Heart left ventricle (tissue), 16 donors: Measurements from ENCODE around the gene PLEKHA7. TPM values are rescaled to one million over a fixed set of nuclear protein-coding genes. Genes with fewer than 3 reads are reported as not detected.

Experiments
- ATAC-seq, 4 donors: fragments of 200-7000 bp; cut with Tn5 transposase; one replicate each; pipeline ENCODE4 v1.9.1; 2020 to 2022; ENCODE audit warnings: moderate library complexity in 4 of 4, mild to moderate bottlenecking in 3 of 4, moderate number of reproducible peaks in 1 of 4
- DNase-seq, 5 donors: peaks; one replicate each; pipeline ENCODE4 v3.0.0-alpha.2; 2020
- H3K27ac ChIP-seq, 12 donors: fragments of 200-600 bp; sonication (generic) in 4 of 12; one replicate each; pipeline versions ENCODE4 v1.5.0 to v1.8.0; 2016 to 2022; ENCODE audit warnings: mild to moderate bottlenecking in 2 of 12
- H3K27me3 ChIP-seq, 9 donors: fragments of 200-600 bp; sonication (generic) in 2 of 9; one replicate each; pipeline versions ENCODE4 v1.5.1 to v1.8.0; 2016 to 2022; ENCODE audit warnings: mild to moderate bottlenecking in 3 of 9
- H3K36me3 ChIP-seq, 9 donors: fragments of 200-600 bp; sonication (generic) in 2 of 9; one replicate each; pipeline versions ENCODE4 v1.5.0 to v1.8.0; 2018 to 2022; ENCODE audit warnings: mild to moderate bottlenecking in 2 of 9
- H3K4me1 ChIP-seq, 12 donors: fragments of 200-600 bp; sonication (generic) in 4 of 12; one replicate each; pipeline versions ENCODE4 v1.5.0 to v1.8.0; 2016 to 2022; ENCODE audit warnings: mild to moderate bottlenecking in 3 of 12
- H3K4me3 ChIP-seq, 12 donors: fragments of 200-600 bp; sonication (generic) in 4 of 12; one replicate each; pipeline versions ENCODE4 v1.5.0 to v1.8.0; 2017 to 2022; ENCODE audit warnings: mild to moderate bottlenecking in 9 of 12, moderate library complexity in 4 of 12
- H3K9me3 ChIP-seq, 12 donors: fragments of 200-600 bp; sonication (generic) in 4 of 12; one replicate each; pipeline versions ENCODE4 v1.5.0 to v1.8.0; 2016 to 2022; ENCODE audit warnings: mild to moderate bottlenecking in 1 of 12
- CTCF ChIP-seq, 12 donors: fragments of 200-600 bp; sonication (generic) in 4 of 12; IDR thresholded peaks; one replicate each; pipeline versions ENCODE4 v1.5.0 to v1.8.0; 2018 to 2022; ENCODE audit warnings: antibody characterized with exemption in 12 of 12, mild to moderate bottlenecking in 5 of 12
- POLR2A ChIP-seq, 2 donors: fragments of 450-650 bp; IDR thresholded peaks; one replicate each; pipeline ENCODE4 v1.6.1; 2017; ENCODE audit warnings: antibody characterized with exemption in 2 of 2, mild to moderate bottlenecking in 2 of 2, moderate library complexity in 2 of 2
- WGBS, 4 donors: extraction: QIAGEN DNeasy Blood & Tissue Kit in 2 of 4; methylation state at CpG; one replicate each; pipeline versions ENCODE4 v1.1.5 to v1.1.7; 2013 to 2018; 5-methylcytosine and 5-hydroxymethylcytosine counted together
- intact Hi-C, 10 donors: fragments of 100-400 bp; cut with DNase I; formaldehyde crosslinking; loops; one replicate each; pipeline versions ENCODE4 v1.11.1 to v1.14.2; 2022
- polyA plus RNA-seq, 2 donors: library from polyadenylated mRNA; stranded (reverse); fragments of 200-250 nt; gene quantifications; one replicate each; pipeline ENCODE4 v1.2.3, GENCODE V29; 2013
- total RNA-seq, 9 donors: library from RNA; depleted of rRNA in 2 of 9; stranded (reverse); fragments of >200 nt in 2 of 9; fragmentation: NEBNext Ultra II Directional in 3 of 9; extraction: Animal tissue kit (Norgen Biotek cat#: 25700) in 3 of 9; gene quantifications; one replicate each; pipeline versions ENCODE4 v1.1.0 to v1.2.4, GENCODE V29; 2016 to 2023
- donor health status: ischemic (EF 13 %, LVEDD 7.1; RV severe dilation, severe dysfunction).
- donor health status: healthy with polysubstance abuse.
- donor health status: DM: no; HTN: yes; CAD: no.
- donor health status: DM: no; HTN: no; CAD: no.
- donor health status: ischemic (EF 25% LVEDD 6.9; RV normal size, moderate dysfunction).
- donor health status: ischemic (EF 25% LVEDD 5.7; RV mildly dilated, moderate dysfunction).
- donor health status: healthy.
- donor health status: DM: yes; HTN: yes; CAD: no.
- donor health status: ischemic (EF 35%, LVEDD 5.7; RV mildly dilated, moderate dysfunction).
- donor health status: nonischemic (EF 11% LVEDD 7.7; RV severe dilation, severe dysfunction).
- donor health status: DM: yes; HTN: yes; CAD: no.
- donor health status: PGD.
- donor health status: ischemic (EF 29% LVEDD 5.4; RV normal size, mild dysfunction).
- donor health status: nonischemic (EF 23%, LVEDD 6.1; RV moderate dilation, normal function).

The PLEKHA7 gene
- total and polyA plus RNA-seq, 11 donors: 13.1 to 57.5 (median 23.5) TPM

GRCh38 chr11:16774936-16775613 is 239.1 kb downstream of the PLEKHA7 start:
- H3K27ac ChIP-seq: no peak overlapping the region
- WGBS, 4 donors: 89 to 92% (median 91%) methylated on average over 11 of the region's 11 CpGs
- ATAC-seq: peak in 1 of 4 donors; percentile 25
- H3K4me3 ChIP-seq: no peak overlapping the region
- no peaks in the 10 kb centered on the region for H3K27me3 ChIP-seq
- no peak for DNase-seq
- no peak for TF ChIP-seq POLR2A (IDR thresholded peaks at IDR 0.05)
- no peak for TF ChIP-seq CTCF (IDR thresholded peaks at IDR 0.05)
- H3K9me3 ChIP-seq: no peaks in the 10 kb centered on the region
- H3K36me3 ChIP-seq: peaks cover 0 to 5% (median 0%) of the 10 kb centered on the region in 9 donors
- intact Hi-C loops: no loop called here
- peaks cover 0 to 14% (median 0%) of the 10 kb centered on the region in 12 donors for H3K4me1 ChIP-seq

GRCh38 chr11:16773981-16774935 is 240.0 kb downstream of the PLEKHA7 start:
- TF ChIP-seq CTCF (IDR thresholded peaks at IDR 0.05) (no peak), POLR2A (IDR thresholded peaks at IDR 0.05) (no peak)
- H3K27ac ChIP-seq: no peak overlapping the region
- peaks cover 0 to 10% (median 0%) of the 10 kb centered on the region in 12 donors for H3K4me1 ChIP-seq
- WGBS, 4 donors: 56 to 76% (median 67%) methylated on average over 8 to 9 of the region's 9 CpGs
- no peaks in the 10 kb centered on the region for H3K9me3 ChIP-seq
- DNase-seq: no peak
- intact Hi-C loops: no loop called here
- peaks cover 0 to 5% (median 0%) of the 10 kb centered on the region in 9 donors for H3K36me3 ChIP-seq
- no peak overlapping the region for H3K4me3 ChIP-seq
- ATAC-seq: no peak
- no peaks in the 10 kb centered on the region for H3K27me3 ChIP-seq

GRCh38 chr11:16772141-16772512 is 242.1 kb downstream of the PLEKHA7 start:
- Histone ChIP-seq H3K36me3 (no peaks in the 10 kb centered on the region), H3K4me3 (no peak overlapping the region), H3K27ac (no peak overlapping the region), H3K4me1 (peaks cover 0 to 10% (median 0%) of the 10 kb centered on the region in 12 donors), H3K9me3 (no peaks in the 10 kb centered on the region), H3K27me3 (no peaks in the 10 kb centered on the region)
- no peak for TF ChIP-seq POLR2A (IDR thresholded peaks at IDR 0.05)
- TF ChIP-seq CTCF (IDR thresholded peaks at IDR 0.05): no peak
- ATAC-seq (no peak), DNase-seq (no peak)
- intact Hi-C loops: no loop called here
- 94 to 100% (median 98%) methylated on average over 2 of the region's 2 CpGs for WGBS, 4 donors
